ENCODE results near the gene MRPL43.

- TF ChIP-seq CTCF (IDR thresholded peaks at IDR 0.05) (no peak), POLR2A (IDR thresholded peaks at IDR 0.05) (no peak), EP300 (IDR thresholded peaks at IDR 0.05; ENCODE audit: low read depth) (no peak), POLR2AphosphoS5 (IDR thresholded peaks at IDR 0.05) (no peak)
Measured at GRCh38 chr10:100968863-100969186, 18.5 kb downstream of the MRPL43 start.
